ENCODE measurements around the gene KCNG1. TPM values are rescaled to one million over a fixed set of nuclear protein-coding genes. Genes with fewer than 3 reads are reported as not detected.

The KCNG1 gene
- total and polyA plus RNA-seq, 8 donors, result 0.98 to 4.0 (median 2.1) TPM

DNA sequence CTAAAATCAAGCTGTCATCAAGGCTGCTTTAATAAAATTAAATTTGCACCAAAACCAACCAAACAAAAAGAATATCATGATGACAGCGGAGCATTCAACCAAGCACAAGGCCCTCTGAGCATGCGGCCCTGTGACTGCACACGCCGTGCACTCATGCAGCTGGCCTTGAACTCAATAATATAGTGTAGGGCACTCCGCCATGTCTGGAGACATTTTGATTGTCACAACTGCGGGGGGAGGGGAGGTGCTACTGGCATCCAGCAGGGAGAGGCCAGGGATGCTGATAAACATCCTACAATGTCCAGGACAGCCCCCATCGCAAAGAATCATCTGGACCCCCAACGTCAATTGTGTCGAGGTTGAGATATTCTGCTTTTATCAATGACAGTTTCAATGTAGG lies 54.6 kb downstream of the KCNG1 start:
- DNase-seq (no peak), ATAC-seq (no peak), FAIRE-seq (no peak)
- no peaks in the 10 kb centered on the region for H3K4me1 ChIP-seq
- 38 to 57% methylated on average over 9 of the region's 9 CpGs for WGBS, 2 donors
- no peak overlapping the region for H3K27ac ChIP-seq
- no peaks in the 10 kb centered on the region for H3K36me3 ChIP-seq
- H3K9me3 ChIP-seq, result no peaks in the 10 kb centered on the region
- intact Hi-C loops (cut with DNase I), result no loop called here
- H3K27me3 ChIP-seq, result no peaks in the 10 kb centered on the region
- no peak overlapping the region for H3K4me3 ChIP-seq
- TF ChIP-seq, protein P1, sequence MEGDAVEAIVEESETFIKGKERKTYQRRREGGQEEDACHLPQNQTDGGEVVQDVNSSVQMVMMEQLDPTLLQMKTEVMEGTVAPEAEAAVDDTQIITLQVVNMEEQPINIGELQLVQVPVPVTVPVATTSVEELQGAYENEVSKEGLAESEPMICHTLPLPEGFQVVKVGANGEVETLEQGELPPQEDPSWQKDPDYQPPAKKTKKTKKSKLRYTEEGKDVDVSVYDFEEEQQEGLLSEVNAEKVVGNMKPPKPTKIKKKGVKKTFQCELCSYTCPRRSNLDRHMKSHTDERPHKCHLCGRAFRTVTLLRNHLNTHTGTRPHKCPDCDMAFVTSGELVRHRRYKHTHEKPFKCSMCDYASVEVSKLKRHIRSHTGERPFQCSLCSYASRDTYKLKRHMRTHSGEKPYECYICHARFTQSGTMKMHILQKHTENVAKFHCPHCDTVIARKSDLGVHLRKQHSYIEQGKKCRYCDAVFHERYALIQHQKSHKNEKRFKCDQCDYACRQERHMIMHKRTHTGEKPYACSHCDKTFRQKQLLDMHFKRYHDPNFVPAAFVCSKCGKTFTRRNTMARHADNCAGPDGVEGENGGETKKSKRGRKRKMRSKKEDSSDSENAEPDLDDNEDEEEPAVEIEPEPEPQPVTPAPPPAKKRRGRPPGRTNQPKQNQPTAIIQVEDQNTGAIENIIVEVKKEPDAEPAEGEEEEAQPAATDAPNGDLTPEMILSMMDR (IDR thresholded peaks at IDR 0.05), result no peak

DNA sequence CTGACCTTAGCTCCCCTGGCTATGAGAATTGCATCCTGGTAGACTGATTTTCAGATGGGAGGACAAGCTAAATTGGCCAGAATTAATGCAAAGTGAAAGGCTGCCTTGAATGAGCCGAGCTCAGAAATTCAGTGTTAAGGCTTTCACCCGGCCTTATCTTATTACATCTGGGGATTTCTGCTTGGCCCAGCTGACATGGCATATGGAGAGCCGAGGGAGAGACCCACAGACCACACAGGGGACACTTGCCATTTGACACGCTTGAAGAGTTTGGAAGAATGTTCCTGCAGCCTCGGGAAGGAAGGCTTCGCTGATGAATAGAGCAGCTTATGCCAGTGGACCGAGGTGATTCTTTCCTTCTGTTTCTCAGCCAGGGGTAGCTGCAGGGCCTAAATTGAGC lies 55.3 kb downstream of the KCNG1 start:
- intact Hi-C loops (cut with DNase I), result no loop called here
- Histone ChIP-seq H3K27ac (no peak overlapping the region), H3K36me3 (no peaks in the 10 kb centered on the region), H3K4me3 (no peak overlapping the region), H3K27me3 (no peaks in the 10 kb centered on the region), H3K4me1 (no peaks in the 10 kb centered on the region), H3K9me3 (no peaks in the 10 kb centered on the region)
- ATAC-seq (no peak), FAIRE-seq (no peak), DNase-seq (no peak)
- 28 to 37% methylated on average over 7 of the region's 7 CpGs for WGBS, 2 donors
- TF ChIP-seq, protein P1 (IDR thresholded peaks at IDR 0.05), result no peak

DNA sequence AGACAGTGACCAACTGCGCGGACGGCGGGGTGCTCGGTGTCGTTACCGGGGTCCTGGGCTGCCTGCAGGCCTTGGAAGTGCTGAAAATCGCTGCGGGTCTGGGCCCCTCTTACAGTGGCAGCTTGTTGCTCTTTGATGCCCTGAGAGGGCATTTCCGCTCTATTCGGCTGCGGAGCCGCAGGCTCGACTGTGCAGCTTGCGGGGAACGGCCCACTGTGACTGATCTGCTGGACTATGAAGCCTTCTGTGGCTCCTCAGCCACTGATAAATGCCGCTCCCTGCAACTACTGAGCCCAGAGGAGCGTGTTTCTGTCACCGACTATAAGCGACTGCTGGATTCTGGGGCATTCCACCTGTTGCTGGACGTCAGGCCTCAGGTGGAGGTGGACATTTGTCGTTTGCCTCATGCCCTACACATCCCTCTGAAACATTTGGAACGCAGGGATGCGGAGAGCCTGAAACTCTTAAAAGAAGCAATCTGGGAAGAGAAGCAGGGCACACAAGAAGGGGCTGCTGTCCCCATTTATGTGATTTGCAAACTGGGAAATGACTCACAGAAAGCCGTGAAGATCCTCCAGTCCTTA lies 63.3 kb downstream of the KCNG1 start:
- intact Hi-C loops (cut with DNase I), result no loop called here
- 52 to 54% methylated on average over 25 of the region's 25 CpGs for WGBS, 2 donors
- Histone ChIP-seq H3K4me3 (peak overlapping the region; percentile 89 to 99 (median 94)), H3K27ac (no peak overlapping the region), H3K27me3 (no peaks in the 10 kb centered on the region), H3K9me3 (no peaks in the 10 kb centered on the region), H3K36me3 (peaks cover 0 to 3% (median 0%) of the 10 kb centered on the region in 3 donors), H3K4me1 (peaks cover 7 to 28% (median 22%) of the 10 kb centered on the region in 3 donors)
- DNase-seq (peak in 1 of 6 donors; percentile 24), FAIRE-seq (no peak), ATAC-seq (no peak)
- TF ChIP-seq, protein P1 (IDR thresholded peaks at IDR 0.05), result no peak

- no peaks in the 10 kb centered on the region for H3K27me3 ChIP-seq
- peaks cover 0 to 11% (median 0%) of the 10 kb centered on the region in 3 donors for H3K36me3 ChIP-seq
- ATAC-seq (peak; percentile 85 to 93 (median 90)), FAIRE-seq (no peak), DNase-seq (peak; percentile 72 to 86 (median 82))
- H3K9me3 ChIP-seq, result no peaks in the 10 kb centered on the region
- H3K4me3 ChIP-seq, result peak within 1 kb of the TSS; percentile 89 to 99 (median 94)
- 1% methylated on average over 67 of the region's 67 CpGs for WGBS, 2 donors
- TF ChIP-seq, protein P1 (IDR thresholded peaks at IDR 0.05), result no peak
- H3K27ac ChIP-seq, result peak within 1 kb of the TSS; percentile 83 to 93 (median 88)
- peaks cover 7 to 31% (median 22%) of the 10 kb centered on the region in 3 donors for H3K4me1 ChIP-seq
- intact Hi-C loops (cut with DNase I), result no loop called here
These were observed 64.0 kb downstream of the KCNG1 start, which contains the start of gene MOCS3 for GRCh38 chr20:50958615-50959542. TSS of gene MOCS3 (plus strand) at chr20:50958818. CDS start at chr20:50958843, 25 bp downstream.

Data from pancreas (tissue), 10 donors.